K562 (cell line): ENCODE data around the gene ADORA2B. TPM values are rescaled to one million over a fixed set of nuclear protein-coding genes. Genes with fewer than 3 reads are reported as not detected.

Source experiments
- ARID3A ChIP-seq: IDR thresholded peaks from 2 replicates; pipeline ENCODE4 v1.6.1; 2012; ENCODE audit warnings: low read depth, low read length, improper control_type of control experiment, borderline replicate concordance
- BRD4 ChIP-seq: fragments of 200-600 bp; sonication (generic); IDR thresholded peaks from 2 replicates; pipeline ENCODE4 v1.6.1; 2017; ENCODE audit warnings: inconsistent platforms
- CLOCK ChIP-seq: fragments of 250-450 bp; sonication (Bioruptor Pico); IDR thresholded peaks from 2 replicates; pipeline ENCODE4 v1.4.0; 2020; ENCODE audit warnings: mild to moderate bottlenecking, moderate library complexity, borderline replicate concordance
- DIDO1 ChIP-seq: fragments of 450-650 bp; IDR thresholded peaks from 2 replicates; pipeline ENCODE4 v1.6.1; 2016; ENCODE audit warnings: low read depth, missing biosample characterization, missing genetic modification characterization
- ETS2 ChIP-seq: IDR thresholded peaks from 2 replicates; pipeline ENCODE4 v1.6.1; 2016; ENCODE audit warnings: borderline replicate concordance, missing genetic modification characterization, mild to moderate bottlenecking, moderate library complexity, missing compliant biosample characterization; ENCODE audit not compliant: poor library complexity, severe bottlenecking
- HDAC1 ChIP-seq, 2 experiments: fragments of 450-650 bp; IDR thresholded peaks; 2 replicates each; pipeline ENCODE4 v1.6.1; 2016 to 2017; ENCODE audit warnings: inconsistent platforms in 1 of 2, mild to moderate bottlenecking in 1 of 2, moderate library complexity in 1 of 2
- HDAC2 ChIP-seq: fragments of 450-650 bp; IDR thresholded peaks from 2 replicates; pipeline ENCODE4 v1.6.1; 2016; ENCODE audit warnings: mild to moderate bottlenecking
- JUND ChIP-seq, 2 experiments: IDR thresholded peaks; 2 replicates in 1 of 2; 3 replicates in 1 of 2; pipeline ENCODE4 v1.6.1; 2011; ENCODE audit warnings: borderline replicate concordance in 2 of 2, low read depth in 2 of 2, low read length in 2 of 2, improper control_type of control experiment in 1 of 2, missing biosample characterization in 1 of 2, missing genetic modification characterization in 1 of 2, missing genetic modification reagents in 1 of 2
- MAZ ChIP-seq, 2 experiments: fragments of 450-650 bp in 1 of 2; sonication (generic) in 1 of 2; formaldehyde crosslinking; IDR thresholded peaks in 1 of 2; conservative IDR thresholded peaks in 1 of 2; 2 replicates each; pipeline versions ENCODE4 v1.4.0 to v1.5.0; 2020; ENCODE audit warnings: mild to moderate bottlenecking in 1 of 2, missing genetic modification reagents in 1 of 2
- MYBL2 ChIP-seq, 2 experiments: fragments of 450-650 bp in 1 of 2; sonication (generic) in 1 of 2; formaldehyde crosslinking in 1 of 2; IDR thresholded peaks; 2 replicates each; pipeline versions ENCODE4 v1.6.1 to v1.8.1; 2017 to 2022; ENCODE audit warnings: borderline replicate concordance in 1 of 2, inconsistent platforms in 1 of 2, low read depth in 1 of 2, mild to moderate bottlenecking in 1 of 2, missing genetic modification reagents in 1 of 2, moderate library complexity in 1 of 2
- NFXL1 ChIP-seq: fragments of 450-650 bp; formaldehyde crosslinking; IDR thresholded peaks from 2 replicates; pipeline ENCODE4 v1.4.0; 2021; ENCODE audit warnings: mild to moderate bottlenecking
- PCBP2 ChIP-seq: fragments of 200-400 bp; formaldehyde crosslinking; IDR thresholded peaks from 2 replicates; pipeline ENCODE4 v1.6.1; 2018; ENCODE audit warnings: low read length, low read depth, mild to moderate bottlenecking, moderate library complexity; ENCODE audit not compliant: poor library complexity, severe bottlenecking
- PHB ChIP-seq: fragments of 250-450 bp; sonication (Bioruptor Pico); IDR thresholded peaks from 2 replicates; pipeline ENCODE4 v1.5.0; 2021
- POLR2A ChIP-seq: fragments of 450-650 bp; conservative IDR thresholded peaks from 2 replicates; pipeline ENCODE4 v1.6.1; 2016
- SAFB ChIP-seq: fragments of 200-400 bp; formaldehyde crosslinking; IDR thresholded peaks from 2 replicates; pipeline ENCODE4 v1.6.1; 2017; ENCODE audit warnings: low read depth, low read length, borderline replicate concordance
- SMARCE1 ChIP-seq: fragments of 450-650 bp; IDR thresholded peaks from 2 replicates; pipeline ENCODE4 v1.7.1; 2016; ENCODE audit warnings: mild to moderate bottlenecking
- SMC3 ChIP-seq: conservative IDR thresholded peaks from 2 replicates; pipeline ENCODE4 v1.6.1; 2011; ENCODE audit warnings: low read depth, low read length, improper control_type of control experiment; ENCODE audit not compliant: insufficient read depth
- STAT5B ChIP-seq: fragments of 250-450 bp; sonication (Bioruptor Pico); IDR thresholded peaks from 2 replicates; pipeline ENCODE4 v1.8.0; 2021; ENCODE audit warnings: mild to moderate bottlenecking, inconsistent platforms
- WHSC1 ChIP-seq: IDR thresholded peaks from one replicate; pipeline ENCODE4 v1.6.1; 2012; ENCODE audit warnings: low read length, control low read depth, inconsistent platforms
- ZKSCAN3 ChIP-seq: fragments of 250-450 bp; sonication (Bioruptor Pico); IDR thresholded peaks from 2 replicates; pipeline ENCODE4 v1.4.0; 2020
- ZNF165 ChIP-seq: fragments of 250-450 bp; sonication (Bioruptor Pico); IDR thresholded peaks from 2 replicates; pipeline ENCODE4 v1.4.0; 2020; ENCODE audit warnings: borderline replicate concordance
- ZNF217 ChIP-seq: sonication (generic); formaldehyde crosslinking; IDR thresholded peaks from 2 replicates; pipeline ENCODE4 v1.8.0; 2022; ENCODE audit warnings: mild to moderate bottlenecking, missing genetic modification reagents
- ZNF24 ChIP-seq: fragments of 450-650 bp; IDR thresholded peaks from 2 replicates; pipeline ENCODE4 v1.6.1; 2016
- ZNF316 ChIP-seq: fragments of 450-650 bp; IDR thresholded peaks from 2 replicates; pipeline ENCODE4 v1.6.1; 2016
- ZNF76 ChIP-seq: fragments of 250-450 bp; sonication (Bioruptor Pico); IDR thresholded peaks from 2 replicates; pipeline ENCODE4 v1.4.0; 2020; ENCODE audit warnings: mild to moderate bottlenecking, moderate library complexity, borderline replicate concordance
- polyA plus RNA-seq, 8 experiments: library from polyadenylated mRNA; depleted of rRNA in 4 of 8; stranded (reverse) in 5 of 8; unstranded in 3 of 8; fragments of >200 nt; fragmentation: Nextera tagmentation in 2 of 8; fragmentation: Illumina TruSeq in 1 of 8; extraction: Ambion mirVana in 2 of 8; extraction: Trizol in 1 of 8; gene quantifications; 2 replicates each; pipeline versions ENCODE4 v1.2.1 to v1.2.3, GENCODE V29; 2011 to 2014; ENCODE audit warnings: inconsistent platforms in 1 of 8, missing spikeins in 1 of 8
- total RNA-seq, 7 experiments: library from RNA; depleted of rRNA in 6 of 7; stranded (reverse); fragments of >200 nt in 6 of 7; fragmentation: Illumina TruSeq in 2 of 7; extraction: Trizol in 2 of 7; gene quantifications; 2 replicates each; pipeline versions ENCODE4 v1.2.1 to v1.2.3, GENCODE V29; 2011 to 2021; ENCODE audit warnings: low replicate concordance in 1 of 7

Gene ADORA2B
- total and polyA plus RNA-seq, 9 of the 15 experiments (the other 6 are each of a cell fraction or from before 2014, with no cell fraction given), result 6.4 to 16.6 (median 10.5) TPM

- TF ChIP-seq ARID3A (no peak), JUND (IDR thresholded peaks at IDR 0.05; ENCODE audit: borderline replicate concordance, low read depth, low read length) (peak; percentile 26; the same call in 1 of the 2 replicates), JUND (tag; IDR thresholded peaks at IDR 0.05; ENCODE audit: borderline replicate concordance, low read depth, low read length) (peak; percentile 20; the same call in 1 of the 3 replicates), PCBP2 (no peak), ETS2 (no peak), HDAC2 (peak; percentile 85), ZNF76 (CRISPR knock-in tag) (no peak), PHB (no peak), SAFB (no peak), DIDO1 (tag) (no peak), ZNF24 (no peak), ZNF165 (CRISPR knock-in tag) (no peak), ZKSCAN3 (CRISPR knock-in tag) (no peak), ZNF316 (peak; percentile 98), BRD4 (no peak), NFXL1 (no peak), SMC3 (no peak), CLOCK (no peak), SMARCE1 (peak; percentile 84), MAZ (CRISPR knock-in tag; conservative IDR thresholded peaks at IDR 0.05 in 1 of 2, IDR thresholded peaks at IDR 0.05 in 1 of 2) (0 out of 4 replicates have a peak, but pooled peaks of 1 of the 2 experiments have one; percentile 10), HDAC1 (IDR thresholded peaks at IDR 0.05) (peak in 1 of 2 experiments; percentile 76; a peak in 1 of 4 replicates), ZNF217 (CRISPR knock-in tag) (no peak), STAT5B (CRISPR knock-in tag) (no peak), MYBL2 (IDR thresholded peaks at IDR 0.05; ENCODE audit: low read depth) (no peak), MYBL2 (CRISPR knock-in tag; IDR thresholded peaks at IDR 0.05; ENCODE audit: borderline replicate concordance) (no peak), WHSC1 (no peak), POLR2A (no peak)
Observed at GRCh38 chr17:15981646-15982580, 37.0 kb downstream of the ADORA2B start (continued).
